Kasumi-1 (cell line): Measurements from ENCODE around the gene PNCK.
A peak's percentile ranks its signal among the peaks of the same experiment; 100 is the strongest.
"Not testable (repeated sequence)": the region's sequence is repeated elsewhere in the genome, so short reads cannot be mapped to it uniquely, and the experiment has no call there.

Source experiments
- DNase-seq, 2 experiments: peaks; one replicate each; lab custom pipeline; 2025; lab: John Stamatoyannopoulos, UW

Gene PNCK

DNA sequence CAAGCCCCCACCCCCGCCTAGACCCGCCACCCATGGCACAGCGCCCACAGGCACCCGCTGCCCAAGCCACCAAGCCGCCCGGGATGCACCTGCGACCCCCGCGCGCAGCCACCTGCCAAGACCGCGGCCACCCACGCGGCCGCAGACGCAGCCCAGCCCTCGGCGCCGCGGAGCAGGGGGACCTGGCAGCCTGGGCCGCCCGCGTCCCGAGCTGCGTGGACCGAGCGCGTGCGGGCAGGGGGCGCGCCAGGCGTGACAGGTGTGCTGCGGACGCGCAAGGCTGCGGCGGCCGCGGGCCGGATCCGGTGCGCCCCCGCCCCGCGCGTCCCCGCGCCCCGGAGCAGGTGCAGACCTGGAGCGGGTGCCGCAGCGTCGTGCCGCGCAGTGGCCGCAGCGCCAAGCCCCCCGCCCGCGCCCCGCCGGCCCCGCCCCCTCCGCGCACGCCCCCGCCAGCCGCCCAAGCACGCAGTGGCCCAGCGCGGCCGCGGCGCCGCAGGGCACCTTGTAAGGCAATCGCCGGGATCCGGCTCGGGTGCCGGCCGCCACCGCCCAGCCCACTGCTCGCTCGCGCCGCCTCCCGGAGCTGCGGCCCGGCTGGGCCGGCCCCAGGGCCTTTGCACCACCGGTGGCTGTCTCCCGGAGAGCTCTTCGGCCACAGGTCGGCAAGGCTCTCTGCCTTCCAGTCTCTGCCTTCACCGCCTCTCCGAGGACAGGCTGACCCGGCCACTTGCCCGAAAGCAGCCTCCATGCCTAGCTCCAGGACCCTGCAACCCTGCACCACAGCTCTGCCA, at the start of gene PNCK:
PNCK (minus strand) TSS at position 386 of the 791 bp plus-strand sequence. CDS start 737 bp downstream, outside the sequence.
- no peak for DNase-seq

DNA sequence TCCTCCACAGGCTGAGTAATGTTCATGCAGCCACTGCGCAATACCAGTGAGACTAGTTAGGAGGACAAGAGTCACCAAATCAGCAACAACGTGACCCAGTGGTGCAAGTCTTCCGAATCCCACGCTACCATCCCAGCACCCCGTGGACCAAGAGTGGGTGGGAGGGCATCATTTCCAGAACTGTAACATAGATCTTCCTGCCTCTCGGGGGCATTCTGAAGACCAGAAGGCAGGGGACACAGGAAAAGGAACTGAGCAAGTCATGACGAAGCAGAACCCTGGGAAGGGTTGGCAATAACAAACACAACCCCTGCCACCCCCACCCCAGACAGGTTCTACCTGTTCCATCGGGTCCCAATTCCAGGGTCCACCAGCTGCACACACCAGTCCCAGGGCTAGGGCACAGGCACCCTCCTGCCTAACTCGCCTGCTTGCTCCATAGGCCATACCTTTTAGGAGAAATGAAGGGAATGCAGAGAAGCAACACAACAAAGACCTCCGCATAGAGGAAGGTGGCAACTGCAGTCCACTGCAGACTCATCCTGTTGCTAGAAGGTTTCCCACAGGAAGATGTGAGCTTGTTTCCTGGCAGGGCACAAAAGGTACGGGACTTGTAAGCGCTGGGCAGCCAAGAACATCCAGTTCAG, 49.2 kb upstream of the PNCK start:
- DNase-seq = peak in 1 of 2 experiments; percentile 1

DNA sequence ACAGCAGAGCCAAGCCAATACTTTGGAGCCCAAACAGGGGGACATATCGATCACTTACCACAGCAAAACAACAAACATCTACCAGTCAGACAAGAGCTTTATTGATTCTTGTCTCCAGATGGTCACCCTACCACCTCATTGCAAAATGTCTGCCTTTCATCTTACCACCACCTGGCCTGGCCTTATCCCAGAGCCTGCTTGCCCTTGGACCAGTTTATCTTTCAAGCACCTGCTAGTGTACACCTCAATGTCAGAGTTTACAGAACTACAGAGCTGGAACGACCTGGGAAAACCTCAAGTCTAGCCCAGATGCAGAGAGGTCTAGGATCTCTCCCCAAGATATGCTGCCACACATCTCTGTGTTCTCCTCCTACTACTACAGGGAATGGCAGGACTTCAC, 46.1 kb upstream of the PNCK start:
- DNase-seq = no peak

DNA sequence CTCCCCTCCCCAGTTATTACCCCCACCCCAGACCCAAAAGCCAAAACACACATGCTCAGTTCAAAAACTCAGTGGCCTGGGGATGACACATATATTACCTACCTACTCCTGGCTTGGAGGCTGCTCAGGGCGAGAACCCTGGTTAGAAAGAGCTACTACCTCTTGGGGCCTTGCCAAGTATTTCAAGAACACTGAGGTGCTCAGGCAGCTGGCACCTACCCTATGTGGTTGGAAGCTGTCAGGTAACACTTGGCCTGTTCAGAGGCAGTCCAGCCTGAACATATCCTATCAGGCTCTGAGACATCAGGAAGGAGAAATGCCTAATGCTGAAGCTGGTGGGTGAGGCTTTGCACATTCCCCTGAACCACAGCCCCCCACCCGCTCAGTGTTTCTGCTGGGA, 45.6 kb upstream of the PNCK start:
- DNase-seq = no peak

DNA sequence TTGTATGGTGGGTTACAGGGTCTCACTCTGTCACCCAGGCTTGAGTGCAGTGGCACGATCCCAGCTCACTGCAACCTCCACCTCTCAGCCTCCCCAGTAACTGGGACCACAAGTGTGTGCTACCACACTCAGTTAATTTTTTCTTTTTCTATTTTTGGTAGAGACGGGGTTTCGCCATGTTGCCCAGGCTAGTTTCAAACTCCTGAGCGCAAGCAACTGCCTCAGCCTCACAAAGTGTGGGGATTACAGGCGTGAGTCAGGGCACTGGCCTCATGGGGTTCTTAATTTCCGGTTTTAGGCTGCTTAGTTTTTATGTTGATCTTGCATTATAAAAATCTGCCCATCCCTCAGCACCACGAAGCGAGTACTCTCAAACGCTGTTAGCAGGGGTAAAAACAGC, 43.8 kb upstream of the PNCK start:
- DNase-seq = no peak

DNA sequence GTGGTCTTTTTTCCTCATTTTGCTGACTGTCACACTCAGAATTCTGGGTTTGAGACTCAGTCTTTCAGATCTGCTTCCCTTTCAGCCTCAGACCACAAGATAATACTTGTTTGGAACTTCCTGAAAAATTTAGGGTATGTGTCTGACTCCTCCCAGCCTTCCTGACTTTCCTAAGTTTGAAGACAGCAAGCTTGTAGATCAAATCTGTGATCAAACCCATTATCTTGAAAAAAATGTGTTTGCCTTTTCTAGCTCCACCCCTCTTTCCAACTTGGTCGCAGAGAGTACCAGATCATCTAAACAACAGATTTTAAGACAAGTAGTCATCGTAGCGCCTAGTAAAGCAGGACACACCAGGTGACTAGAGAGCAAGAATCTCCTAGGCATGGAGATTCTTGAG, 40.6 kb upstream of the PNCK start:
- peak in 1 of 2 experiments; percentile 2 for DNase-seq

DNA sequence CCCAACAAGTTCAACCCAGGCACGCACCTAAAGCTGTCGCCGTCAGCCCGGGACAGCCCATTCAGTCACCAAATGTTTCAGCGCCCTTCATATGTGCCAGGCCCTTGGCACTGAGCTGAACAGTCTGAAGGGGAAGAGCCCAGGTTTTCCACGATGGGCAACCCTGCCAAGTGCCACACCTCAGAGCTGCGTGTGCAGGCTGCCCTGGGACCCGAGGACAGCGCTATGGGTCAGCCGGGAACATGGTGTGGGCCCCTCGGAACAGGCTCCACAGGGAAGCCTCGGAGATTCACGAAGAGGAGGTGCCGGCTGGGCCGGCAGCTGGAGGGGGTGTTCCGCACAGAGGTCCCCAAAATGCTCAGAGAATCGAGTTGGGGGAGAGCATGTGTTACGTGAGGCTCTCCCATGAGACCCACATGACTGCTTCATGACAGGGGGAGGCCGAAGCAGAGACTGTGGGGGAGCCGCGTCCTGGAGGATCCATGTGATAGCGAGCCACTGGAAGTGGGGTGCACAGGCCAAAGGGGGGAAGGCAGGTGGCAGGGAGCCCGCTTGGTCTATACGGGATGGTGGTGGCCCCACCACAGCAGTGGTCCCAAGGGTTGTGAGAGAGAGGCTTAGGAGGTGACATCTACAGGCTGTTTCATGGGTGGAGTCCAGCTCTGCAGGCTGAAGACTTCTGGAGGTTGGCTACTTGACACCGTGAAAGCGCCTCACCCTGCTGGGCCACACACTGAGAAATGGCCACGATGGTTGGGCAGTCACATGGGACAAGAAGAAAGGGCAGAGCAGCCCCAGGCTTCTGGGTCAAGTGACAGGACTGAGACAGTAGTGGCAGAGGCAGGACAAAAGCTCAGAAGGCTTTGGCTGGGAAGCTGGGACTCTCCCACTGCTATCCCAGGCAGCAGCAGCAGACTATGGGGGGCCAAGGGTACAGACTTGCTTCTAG, 36.4 kb upstream of the PNCK start:
- DNase-seq = no peak

DNA sequence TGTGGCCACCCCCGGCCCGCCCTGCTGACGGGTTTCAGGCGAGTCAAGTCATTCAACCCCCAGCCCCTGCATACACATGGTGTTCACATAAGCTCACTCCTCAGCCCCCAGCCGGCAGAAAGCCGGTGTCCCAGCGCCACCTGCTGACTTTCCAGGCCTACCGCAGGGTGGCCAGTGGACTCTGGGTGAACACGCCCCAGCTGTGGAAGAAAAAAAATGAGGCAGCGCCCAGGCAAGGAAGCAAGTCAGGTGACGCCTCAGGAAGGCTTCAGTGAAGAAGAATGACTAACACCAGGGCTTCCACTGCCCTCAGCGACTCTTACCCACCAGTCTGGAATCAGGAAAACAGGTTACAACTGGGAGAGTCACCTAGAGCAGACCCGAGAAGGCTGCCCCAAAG, 34.8 kb upstream of the PNCK start:
- peak; percentile 2 to 31 for DNase-seq

DNA sequence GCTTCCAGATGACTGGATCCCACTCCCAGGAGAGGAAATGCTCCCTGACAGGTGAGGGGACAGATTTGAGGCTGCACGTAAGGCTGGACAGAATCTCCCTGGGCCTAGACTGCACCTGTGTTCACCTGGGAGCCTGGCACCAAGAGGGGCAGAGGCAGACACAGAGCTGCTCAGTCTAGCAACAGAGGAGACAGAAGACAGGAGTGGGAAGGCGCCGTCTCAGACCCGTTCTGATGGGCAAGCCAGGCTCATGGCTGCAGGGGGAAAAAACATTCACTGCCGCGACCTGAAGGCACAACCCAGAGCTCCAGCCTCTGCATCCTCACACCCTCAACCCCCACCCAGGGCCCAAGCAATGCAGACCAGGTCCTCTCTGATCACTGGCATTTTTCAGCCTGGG, 33.8 kb upstream of the PNCK start:
- no peak for DNase-seq

DNA sequence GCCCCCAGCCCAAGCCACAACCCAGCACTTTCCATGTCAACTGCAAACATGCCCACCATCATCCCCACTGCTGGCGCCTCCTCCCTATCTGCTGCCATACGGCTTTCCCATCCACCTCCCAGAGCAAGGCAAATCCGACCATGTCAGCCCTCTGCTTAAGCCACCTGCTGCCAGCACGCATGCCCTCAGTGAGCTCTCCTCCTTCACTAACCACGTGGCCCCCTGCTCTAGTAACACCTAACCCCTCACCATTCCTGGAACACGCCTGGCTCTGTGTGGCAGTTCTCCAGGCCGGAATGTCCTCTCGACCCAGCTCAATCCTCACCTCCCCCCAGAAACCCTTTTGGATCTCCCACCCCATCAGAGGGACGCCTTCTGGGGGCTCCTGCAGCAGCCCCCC, 33.2 kb upstream of the PNCK start:
- no peak for DNase-seq

DNA sequence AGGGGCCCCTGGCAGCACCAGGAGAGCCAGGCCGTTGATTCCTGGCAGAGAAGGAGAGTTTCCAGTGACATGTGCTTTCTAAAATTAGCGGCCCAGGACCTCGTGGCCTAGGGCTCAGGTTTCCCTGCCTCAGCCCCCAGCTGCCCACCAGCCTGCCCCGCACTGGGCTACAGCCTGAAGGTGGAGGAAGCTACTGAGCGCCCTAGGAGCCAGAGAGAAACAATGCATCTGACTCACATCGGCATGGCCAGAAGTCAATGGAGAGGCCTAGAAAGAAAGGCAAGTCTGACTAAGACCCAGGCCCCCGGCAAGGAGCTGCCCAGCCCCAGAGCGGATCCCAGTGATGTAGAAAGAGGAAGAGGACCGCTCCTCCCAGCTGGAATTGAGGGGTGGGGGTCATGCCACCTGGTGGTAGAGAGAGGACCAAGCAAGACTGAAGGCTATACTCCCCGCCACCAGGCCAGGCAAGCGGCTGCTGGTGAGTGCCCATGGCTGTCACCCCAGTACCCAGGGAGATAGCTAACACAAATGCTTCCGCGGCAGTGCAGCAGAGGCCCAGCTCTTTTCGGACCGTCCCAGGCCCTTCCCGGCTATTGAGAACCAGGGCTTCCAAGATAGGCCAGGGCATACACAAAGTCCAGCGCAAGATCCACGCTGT, 31.9 kb upstream of the PNCK start:
- not testable (repeated sequence) for DNase-seq

DNA sequence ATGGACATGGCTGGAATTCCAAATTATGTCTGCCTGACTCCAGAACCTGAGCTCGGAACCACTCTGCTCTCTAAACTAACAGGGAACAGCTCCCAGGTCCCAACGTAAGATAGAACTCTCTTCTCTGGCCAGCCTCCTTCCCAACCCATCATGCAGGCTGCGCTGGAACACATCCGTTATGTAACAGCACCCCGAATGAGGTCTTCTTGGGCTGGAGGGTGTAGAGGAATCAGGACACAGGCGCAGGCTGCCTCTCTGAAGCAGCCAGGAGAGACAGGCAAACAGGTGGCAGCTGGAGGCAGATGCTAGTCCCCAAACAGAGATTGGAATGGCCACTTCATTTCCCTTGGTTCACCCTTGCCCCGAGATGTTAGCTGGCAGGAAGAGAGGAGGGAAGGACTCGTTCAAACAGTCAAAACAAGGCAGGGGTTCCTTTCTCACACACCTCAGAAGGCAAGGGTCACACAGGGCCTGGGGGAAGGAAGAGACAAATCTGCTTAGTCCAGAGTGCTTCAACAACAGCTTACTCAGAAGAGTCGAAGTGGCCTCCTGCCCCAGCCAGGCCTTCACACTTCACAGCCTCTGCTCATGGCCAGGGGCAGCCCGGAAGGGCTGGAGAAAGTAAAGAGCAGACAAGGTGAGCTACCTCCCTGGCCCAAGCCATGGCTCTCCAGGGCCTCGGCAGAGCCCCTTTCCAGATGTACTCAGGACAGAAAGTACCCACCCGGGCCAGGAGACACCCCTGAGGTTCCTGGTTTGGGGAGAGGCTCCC, 31.2 kb upstream of the PNCK start:
- DNase-seq = not testable (repeated sequence)

DNA sequence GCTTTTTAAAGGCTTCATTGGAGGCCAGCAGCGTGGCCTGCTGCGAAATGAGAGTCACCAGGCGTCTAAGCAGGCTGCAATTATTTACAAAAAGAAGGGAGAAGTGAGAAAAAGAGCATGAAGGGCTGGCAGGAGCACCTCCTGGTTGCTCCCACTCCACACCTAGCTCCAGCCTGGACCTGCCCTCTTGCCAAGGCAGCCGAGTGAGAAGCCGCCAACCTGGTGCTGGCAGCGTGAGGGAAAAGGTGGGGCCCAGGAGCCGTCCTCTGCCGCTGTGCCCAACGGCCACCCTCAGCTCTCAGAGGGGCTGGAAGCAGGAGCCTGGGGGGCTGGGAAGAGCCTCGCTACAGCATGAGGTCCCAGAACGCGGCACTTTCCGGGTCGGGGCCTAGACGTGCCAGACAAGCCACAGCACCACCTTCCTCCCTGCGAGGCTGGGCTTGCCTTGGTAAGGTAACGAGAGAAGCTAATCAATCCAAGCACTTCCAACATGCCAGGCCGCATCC, 30.5 kb upstream of the PNCK start:
- DNase-seq = no peak

DNA sequence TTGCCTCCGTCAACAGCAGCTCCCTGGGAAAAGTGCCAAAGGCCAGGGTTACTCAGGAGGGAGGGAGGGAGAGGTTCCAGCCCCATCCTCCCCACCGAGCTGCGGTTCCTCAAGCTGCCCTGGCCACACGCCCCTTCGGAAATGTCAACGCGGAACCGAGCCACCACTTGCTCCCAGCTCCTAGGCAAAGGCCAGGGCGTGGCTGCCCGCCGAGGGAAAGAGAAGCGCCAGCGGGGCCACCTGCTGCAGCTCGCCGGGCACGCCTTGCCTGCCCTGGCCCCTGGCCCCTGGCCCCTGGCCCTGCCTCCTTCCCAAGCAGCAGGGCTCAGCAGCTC, 29.4 kb upstream of the PNCK start:
- no peak for DNase-seq

DNA sequence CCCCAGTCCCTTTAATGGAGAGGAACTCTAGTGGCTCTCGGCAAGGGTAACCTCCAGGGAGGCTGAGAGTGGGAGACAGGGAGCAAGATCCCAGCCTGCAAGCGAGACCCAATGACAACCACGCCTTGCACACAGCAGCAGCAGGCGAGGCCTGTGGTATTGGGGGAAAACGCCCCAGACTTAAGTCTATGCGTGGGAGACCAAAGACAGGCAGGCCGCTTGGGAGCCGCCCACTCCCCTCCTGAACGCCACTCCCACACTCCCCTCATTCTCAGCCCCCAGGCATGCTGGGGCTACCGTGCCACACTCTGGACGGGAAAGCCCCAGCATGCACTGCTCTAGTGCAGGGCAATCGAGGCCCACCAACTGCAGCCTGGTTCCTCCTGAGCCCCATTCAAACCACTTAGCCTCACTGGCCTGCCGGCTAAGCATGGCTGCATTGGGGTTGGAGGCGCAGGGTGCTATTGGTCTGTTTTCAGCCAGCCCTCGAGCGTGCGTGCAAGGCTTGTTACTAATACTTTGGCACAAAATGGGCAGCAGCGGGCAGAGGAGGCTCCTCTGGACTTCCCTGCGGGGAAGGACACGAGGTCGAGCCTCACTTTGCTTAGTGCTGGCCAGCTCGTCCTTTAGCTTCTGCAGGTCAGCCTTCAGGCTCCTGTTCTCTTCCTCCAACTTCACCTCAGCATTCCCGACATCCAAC, 28.9 kb upstream of the PNCK start:
- no peak for DNase-seq

DNA sequence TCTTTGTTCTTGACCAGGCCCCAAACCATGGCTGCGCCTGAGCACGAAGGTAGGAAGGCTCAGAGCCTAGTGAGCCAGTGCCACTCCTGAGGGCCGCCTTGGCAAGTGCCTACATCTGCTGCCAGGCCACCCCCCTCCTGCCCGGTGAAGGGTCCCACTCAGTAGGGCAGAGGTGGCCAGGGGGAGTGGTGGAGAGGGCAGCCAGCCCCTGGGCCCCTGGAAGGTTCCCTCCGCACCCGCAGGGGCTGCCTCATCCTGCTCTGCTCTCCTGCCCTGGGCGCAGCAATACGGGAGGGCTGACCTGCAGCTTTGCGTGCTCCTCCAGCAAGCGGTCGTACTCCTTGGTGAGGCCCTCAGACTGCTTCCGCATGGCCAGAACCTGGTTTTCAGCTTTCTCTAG, 28.1 kb upstream of the PNCK start:
- DNase-seq = no peak

DNA sequence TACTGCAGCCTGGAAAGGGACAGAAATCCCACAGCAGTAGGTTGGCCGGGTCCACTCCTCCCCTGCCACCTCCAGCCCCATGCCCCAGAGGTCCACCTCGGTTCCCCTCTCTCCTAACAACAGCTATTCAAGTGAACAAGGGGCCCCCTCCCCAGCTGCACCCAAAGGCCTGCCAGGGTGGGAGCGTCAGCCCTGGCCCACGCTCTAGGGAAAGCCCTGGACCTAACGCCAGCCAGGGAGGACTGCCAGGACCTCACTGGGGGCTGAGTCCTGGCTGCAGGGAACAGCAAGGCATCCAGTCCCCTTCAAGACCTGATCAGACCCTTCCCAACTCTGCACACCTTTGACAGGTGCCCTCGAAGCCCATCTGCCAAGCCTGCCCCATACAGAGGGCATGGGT, 27.4 kb upstream of the PNCK start:
- no peak for DNase-seq

DNA sequence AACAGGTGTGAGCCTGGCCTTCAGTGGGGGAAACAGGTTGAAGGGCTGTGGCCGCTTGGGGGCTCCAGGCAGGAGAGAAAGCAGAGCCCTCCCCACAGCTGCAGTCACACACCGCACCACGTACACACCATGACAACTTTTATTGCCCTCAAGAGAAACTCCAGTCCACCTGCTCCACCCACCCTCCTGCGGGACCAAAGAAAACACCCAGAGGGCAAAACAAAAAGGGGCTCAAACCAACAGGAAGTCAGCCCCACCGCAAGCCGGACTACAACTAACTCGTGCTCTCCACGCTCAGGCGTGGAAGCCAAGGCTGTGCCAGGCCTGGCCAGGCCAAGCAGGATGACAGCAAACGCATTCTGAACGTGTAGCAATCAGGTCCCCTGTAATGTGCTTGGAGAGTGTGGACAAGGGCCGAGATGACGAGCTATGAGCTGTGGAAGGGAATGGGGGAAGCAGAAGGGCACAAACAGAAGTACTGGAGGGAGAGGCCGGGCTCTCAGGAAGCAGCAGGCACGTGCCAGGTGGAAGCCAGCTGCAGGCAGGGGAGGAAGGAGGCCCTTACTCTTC, 26.8 kb upstream of the PNCK start:
- no peak for DNase-seq

DNA sequence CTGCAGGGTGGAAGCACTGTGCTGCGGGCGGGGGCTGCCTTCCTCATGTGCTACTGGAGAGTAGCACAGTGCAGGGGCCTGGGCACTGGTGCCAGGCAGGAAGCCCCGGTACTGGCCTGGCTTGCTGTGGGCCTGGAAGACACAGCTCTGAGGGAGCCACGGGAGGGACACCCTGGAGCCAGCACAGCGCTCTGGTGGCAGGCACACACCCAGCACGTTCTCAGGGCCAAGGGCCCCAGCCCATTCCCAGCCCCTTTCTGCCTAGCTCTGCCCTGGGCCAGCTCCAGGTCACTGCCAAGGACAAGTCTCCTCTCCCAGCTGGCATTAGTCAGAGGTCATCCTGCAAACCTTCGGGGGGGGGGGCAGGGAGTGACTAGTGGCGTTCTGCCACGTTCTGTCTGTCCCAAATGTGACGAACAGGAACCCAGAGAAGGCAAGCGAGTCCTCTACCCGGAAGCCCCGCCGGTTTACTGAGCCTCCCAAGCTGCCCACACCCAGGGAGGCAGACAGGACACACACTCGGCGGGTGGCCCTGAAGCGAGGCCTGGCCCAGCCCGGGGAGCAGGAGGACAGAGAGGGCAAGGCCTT, 26.3 kb upstream of the PNCK start:
- DNase-seq = not testable (repeated sequence)
